GM12872 (cell line): ENCODE measurements around the gene RAB33A.

Experiments
- TF ChIP-seq, protein P1 (sequence below): IDR thresholded peaks from 3 replicates; pipeline ENCODE4 v1.5.1; 2011; ENCODE audit warnings: low read depth, mild to moderate bottlenecking, low read length, moderate library complexity; ENCODE audit not compliant: insufficient read depth

RAB33A gene

DNA sequence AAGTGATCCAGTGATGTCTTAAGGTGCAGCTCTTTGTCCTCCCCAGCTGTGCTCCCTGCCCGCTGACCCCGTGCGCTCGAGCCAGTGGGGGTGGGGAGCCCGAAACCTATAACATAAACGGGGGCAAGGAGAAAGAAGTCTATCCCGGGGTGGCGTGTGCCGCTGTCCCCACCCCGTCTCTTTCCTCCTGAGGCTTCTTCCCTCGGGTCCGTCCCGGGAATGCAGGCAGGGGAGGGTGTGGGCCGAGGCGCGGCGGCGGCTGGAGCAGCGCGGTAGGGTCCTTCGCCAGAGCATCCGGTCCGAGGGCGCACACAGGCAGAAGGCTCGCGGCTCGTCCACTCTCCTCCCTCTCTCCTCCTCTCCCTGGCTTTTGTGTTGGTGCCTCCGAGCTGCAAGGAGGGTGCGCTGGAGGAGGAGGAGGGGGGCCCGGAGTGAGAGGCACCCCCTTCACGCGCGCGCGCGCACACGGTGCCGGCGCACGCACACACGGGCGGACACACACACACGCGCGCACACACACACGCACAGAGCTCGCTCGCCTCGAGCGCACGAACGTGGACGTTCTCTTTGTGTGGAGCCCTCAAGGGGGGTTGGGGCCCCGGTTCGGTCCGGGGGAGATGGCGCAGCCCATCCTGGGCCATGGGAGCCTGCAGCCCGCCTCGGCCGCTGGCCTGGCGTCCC, at the start of gene RAB33A:
Gene RAB33A, plus strand, starts transcription at position 517 of the 681 bp plus-strand sequence. Its CDS starts 101 bp downstream, at position 618.
- TF ChIP-seq, protein P1, sequence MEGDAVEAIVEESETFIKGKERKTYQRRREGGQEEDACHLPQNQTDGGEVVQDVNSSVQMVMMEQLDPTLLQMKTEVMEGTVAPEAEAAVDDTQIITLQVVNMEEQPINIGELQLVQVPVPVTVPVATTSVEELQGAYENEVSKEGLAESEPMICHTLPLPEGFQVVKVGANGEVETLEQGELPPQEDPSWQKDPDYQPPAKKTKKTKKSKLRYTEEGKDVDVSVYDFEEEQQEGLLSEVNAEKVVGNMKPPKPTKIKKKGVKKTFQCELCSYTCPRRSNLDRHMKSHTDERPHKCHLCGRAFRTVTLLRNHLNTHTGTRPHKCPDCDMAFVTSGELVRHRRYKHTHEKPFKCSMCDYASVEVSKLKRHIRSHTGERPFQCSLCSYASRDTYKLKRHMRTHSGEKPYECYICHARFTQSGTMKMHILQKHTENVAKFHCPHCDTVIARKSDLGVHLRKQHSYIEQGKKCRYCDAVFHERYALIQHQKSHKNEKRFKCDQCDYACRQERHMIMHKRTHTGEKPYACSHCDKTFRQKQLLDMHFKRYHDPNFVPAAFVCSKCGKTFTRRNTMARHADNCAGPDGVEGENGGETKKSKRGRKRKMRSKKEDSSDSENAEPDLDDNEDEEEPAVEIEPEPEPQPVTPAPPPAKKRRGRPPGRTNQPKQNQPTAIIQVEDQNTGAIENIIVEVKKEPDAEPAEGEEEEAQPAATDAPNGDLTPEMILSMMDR, result no peak

DNA sequence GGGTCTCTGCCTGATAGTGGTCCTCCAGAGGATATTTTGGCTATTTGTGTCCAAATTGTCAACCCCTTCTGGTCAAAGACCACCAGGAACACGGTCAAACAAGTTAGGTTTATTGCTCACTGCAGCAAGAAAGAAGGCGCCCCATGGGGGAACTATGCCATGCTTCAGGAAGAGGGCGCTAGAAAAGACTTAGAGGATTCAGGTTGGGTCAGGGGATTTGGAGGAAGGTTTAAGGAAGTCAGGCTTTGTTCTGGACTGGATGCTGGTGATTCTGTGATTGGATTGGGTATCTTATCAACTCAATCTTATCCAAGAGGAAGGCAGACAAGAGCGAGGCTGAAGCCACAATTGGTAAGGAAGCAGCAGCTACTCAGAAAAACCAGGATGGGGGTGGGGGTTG, 47.2 kb upstream of the RAB33A start:
- TF ChIP-seq, protein P1, result no peak

DNA sequence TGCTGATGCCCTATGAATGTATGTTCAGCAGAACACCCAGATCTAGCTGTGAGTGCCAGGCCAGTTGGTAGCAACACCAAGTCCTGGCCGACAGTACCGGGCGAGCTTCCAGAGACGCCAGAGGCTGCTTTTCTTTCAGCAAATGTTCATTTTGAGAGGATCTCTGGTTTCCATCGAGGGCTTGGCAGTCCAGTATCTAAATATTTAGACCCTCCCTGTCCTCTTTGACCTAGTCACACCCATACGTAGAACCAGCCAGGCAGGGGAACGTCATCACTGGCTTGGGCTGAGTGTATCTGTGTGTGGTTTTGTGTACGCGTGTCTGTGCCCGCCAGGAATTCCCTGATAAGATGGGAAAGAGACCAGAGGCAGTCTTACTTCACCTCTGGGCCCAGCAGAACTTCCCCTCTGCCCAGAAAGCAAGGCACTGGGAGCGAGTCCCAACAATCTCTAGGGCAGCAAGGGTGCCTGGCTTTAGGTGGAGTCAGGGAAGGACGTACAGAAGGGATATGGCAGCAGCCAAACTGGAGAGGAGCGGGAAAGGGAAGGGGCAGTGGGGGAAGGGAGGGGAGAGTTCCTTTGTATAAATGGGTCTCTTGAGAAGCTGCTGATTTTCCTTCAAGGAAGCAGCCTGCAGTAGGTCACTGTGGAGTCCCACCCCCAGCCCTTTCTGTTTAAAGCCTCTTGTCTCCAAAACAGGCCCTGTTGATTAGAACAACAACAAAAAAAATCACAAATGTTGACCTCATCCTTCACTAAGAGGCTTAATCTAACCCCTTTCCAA, 46.5 kb upstream of the RAB33A start:
- TF ChIP-seq, protein P1, result no peak

DNA sequence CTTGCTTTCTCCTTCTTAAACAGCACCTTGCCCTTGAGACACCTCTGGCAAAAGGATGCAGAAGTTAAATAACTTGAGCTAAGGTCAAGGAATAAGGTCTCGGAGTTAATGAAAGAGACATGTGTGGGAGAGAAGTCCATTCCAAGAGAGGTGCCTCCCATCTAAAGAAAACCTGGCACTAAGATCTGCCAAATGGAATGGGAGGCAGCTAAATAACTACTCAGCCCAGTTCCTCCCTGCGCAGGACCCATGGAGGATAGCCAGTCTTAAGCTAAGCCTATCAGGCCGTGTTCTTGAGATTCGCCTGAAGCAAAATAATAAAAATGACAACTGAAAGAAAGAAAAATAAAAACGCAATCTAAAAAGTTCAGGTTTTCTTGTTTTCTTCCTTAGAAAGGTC, 40.8 kb upstream of the RAB33A start:
- TF ChIP-seq, protein P1, result no peak

DNA sequence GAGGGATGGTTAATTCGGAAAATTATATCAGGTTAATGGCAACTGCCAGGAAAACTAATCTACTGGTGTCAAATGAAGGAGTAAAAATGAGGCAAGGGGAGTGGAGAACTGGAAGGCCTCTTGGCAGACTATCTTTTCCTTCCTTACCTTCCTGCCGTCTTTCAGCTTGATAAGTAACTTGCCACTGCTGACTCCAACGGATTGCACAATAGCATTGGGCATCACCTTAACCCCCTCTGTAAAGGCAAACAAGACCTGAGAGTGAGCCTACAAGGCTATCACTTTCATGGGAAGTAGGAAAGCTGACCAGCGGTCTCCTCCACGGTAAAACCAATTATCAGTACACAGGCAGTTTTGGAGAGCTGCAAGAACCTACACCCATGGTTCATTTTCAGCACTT, 35.3 kb upstream of the RAB33A start:
- TF ChIP-seq, protein P1, result no peak

DNA sequence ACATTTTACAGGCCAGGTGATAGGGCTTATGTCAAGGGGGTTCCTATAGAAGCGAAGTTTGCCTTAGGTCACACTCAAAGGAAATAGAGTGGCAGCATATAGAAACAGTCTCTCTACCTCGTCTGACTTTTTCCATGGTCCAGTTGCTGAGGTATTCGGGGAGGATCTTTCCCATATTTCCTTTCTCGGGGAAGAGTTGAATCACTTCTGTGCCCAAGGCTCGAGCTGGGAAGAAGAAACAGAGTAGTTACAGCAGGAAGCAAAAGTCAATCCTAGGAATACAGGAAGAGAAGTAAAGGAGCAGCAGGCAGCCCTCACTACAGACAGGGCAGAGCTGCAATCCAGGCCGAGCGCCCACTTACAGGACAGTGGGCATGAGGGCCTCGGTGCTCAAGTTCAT, 34.8 kb upstream of the RAB33A start:
- TF ChIP-seq, protein P1, result no peak

DNA sequence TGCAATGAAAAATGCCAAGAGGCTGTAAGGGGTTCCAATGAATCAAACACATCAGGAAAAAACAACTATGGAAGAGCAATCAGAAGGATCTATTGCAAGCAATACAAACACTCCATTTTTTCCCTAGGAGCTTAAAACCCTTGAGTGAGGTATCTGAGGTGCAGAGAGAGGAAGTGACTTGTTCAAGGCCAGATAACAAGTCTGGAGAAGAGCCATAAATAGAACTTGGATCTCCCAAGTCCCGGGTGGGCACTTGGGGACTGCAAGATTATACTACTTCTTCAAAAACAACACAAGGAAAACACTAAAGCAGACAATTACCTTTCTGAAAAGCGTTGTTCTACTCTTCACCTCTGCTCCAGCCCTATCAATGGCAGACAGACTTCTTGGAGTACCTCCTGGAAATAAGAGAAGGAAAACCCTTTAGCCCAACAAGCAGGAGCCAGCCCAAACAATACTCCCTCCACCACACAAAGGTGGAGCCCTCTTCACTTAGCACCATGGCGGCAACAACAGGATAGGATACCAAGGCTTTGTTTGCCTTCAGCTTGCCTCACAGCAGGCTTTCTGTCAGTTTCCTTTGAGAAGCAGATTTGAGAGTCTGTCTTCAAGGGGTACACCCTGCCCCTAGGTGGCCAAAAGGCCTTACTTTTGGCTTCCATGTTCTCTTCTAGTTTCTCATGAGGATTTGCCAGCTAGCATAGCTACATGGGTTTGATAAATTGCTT, 32.1 kb upstream of the RAB33A start:
- TF ChIP-seq, protein P1, result no peak
